ENCODE results near the gene MMP21. TPM values are rescaled to one million over a fixed set of nuclear protein-coding genes. Genes with fewer than 3 reads are reported as not detected.
A peak's percentile ranks its signal among the peaks of the same experiment; 100 is the strongest.

Gene MMP21
- total RNA-seq, 1 experiment from 2014 or later = not detected

- H3K4me3 ChIP-seq = no peak overlapping the region
- H3K4me1 ChIP-seq (replicated peaks) = no peaks in the 10 kb centered on the region
- no peak for DNase-seq (ENCODE audit: low read depth in 1 of 2, low spot score in 2 of 2)
- no peaks in the 10 kb centered on the region for H3K9me3 ChIP-seq (replicated peaks)
- no peak overlapping the region for H3K27ac ChIP-seq
- H3K36me3 ChIP-seq = peaks cover 28% of the 10 kb centered on the region
- H3K27me3 ChIP-seq (replicated peaks) = no peaks in the 10 kb centered on the region
These were observed 26.0 kb upstream of the MMP21 start for GRCh38 chr10:125801574-125801973.

- DNase-seq (ENCODE audit: low read depth in 1 of 2, low spot score in 2 of 2) = no peak
- Histone ChIP-seq H3K4me3 (no peak overlapping the region), H3K9me3 (replicated peaks) (no peaks in the 10 kb centered on the region), H3K4me1 (replicated peaks) (no peaks in the 10 kb centered on the region), H3K27me3 (replicated peaks) (no peaks in the 10 kb centered on the region), H3K27ac (no peak overlapping the region), H3K36me3 (peaks cover 22% of the 10 kb centered on the region)
These were observed 24.0 kb upstream of the MMP21 start for GRCh38 chr10:125799451-125800182.

- no peak for DNase-seq (ENCODE audit: low read depth in 1 of 2, low spot score in 2 of 2)
- Histone ChIP-seq H3K27ac (no peak overlapping the region), H3K9me3 (replicated peaks) (no peaks in the 10 kb centered on the region), H3K36me3 (peaks cover 25% of the 10 kb centered on the region), H3K27me3 (replicated peaks) (no peaks in the 10 kb centered on the region), H3K4me3 (no peak overlapping the region), H3K4me1 (replicated peaks) (no peaks in the 10 kb centered on the region)
These were observed 22.5 kb upstream of the MMP21 start for GRCh38 chr10:125797994-125798662.

- Histone ChIP-seq H3K9me3 (replicated peaks) (no peaks in the 10 kb centered on the region), H3K4me3 (no peak overlapping the region), H3K27ac (no peak overlapping the region), H3K27me3 (replicated peaks) (no peaks in the 10 kb centered on the region), H3K36me3 (peaks cover 26% of the 10 kb centered on the region), H3K4me1 (replicated peaks) (no peaks in the 10 kb centered on the region)
- no peak for DNase-seq (ENCODE audit: low read depth in 1 of 2, low spot score in 2 of 2)
These were observed 21.8 kb upstream of the MMP21 start for GRCh38 chr10:125797424-125797823.

GRCh38 chr10:125795637-125796190 lies 20.1 kb upstream of the MMP21 start:
- no peaks in the 10 kb centered on the region for H3K9me3 ChIP-seq (replicated peaks)
- DNase-seq (ENCODE audit: low read depth in 1 of 2, low spot score in 2 of 2) = no peak
- no peaks in the 10 kb centered on the region for H3K27me3 ChIP-seq (replicated peaks)
- no peak overlapping the region for H3K27ac ChIP-seq
- no peaks in the 10 kb centered on the region for H3K4me1 ChIP-seq (replicated peaks)
- peaks cover 25% of the 10 kb centered on the region for H3K36me3 ChIP-seq
- no peak overlapping the region for H3K4me3 ChIP-seq

GRCh38 chr10:125795128-125795527 lies 19.5 kb upstream of the MMP21 start:
- no peak for DNase-seq (ENCODE audit: low read depth in 1 of 2, low spot score in 2 of 2)
- Histone ChIP-seq H3K27ac (no peak overlapping the region), H3K4me1 (replicated peaks) (no peaks in the 10 kb centered on the region), H3K4me3 (no peak overlapping the region), H3K36me3 (peaks cover 25% of the 10 kb centered on the region), H3K9me3 (replicated peaks) (no peaks in the 10 kb centered on the region), H3K27me3 (replicated peaks) (no peaks in the 10 kb centered on the region)

- Histone ChIP-seq H3K27me3 (replicated peaks) (no peaks in the 10 kb centered on the region), H3K9me3 (replicated peaks) (no peaks in the 10 kb centered on the region), H3K36me3 (peaks cover 25% of the 10 kb centered on the region), H3K27ac (no peak overlapping the region), H3K4me1 (replicated peaks) (no peaks in the 10 kb centered on the region), H3K4me3 (no peak overlapping the region)
- DNase-seq (ENCODE audit: low read depth in 1 of 2, low spot score in 2 of 2) = no peak
These were observed 17.0 kb upstream of the MMP21 start for GRCh38 chr10:125792342-125793300.

- Histone ChIP-seq H3K9me3 (replicated peaks) (no peaks in the 10 kb centered on the region), H3K27ac (no peak overlapping the region), H3K4me3 (no peak overlapping the region), H3K27me3 (replicated peaks) (no peaks in the 10 kb centered on the region), H3K4me1 (replicated peaks) (peaks cover 16% of the 10 kb centered on the region), H3K36me3 (peaks cover 12% of the 10 kb centered on the region)
- no peak for DNase-seq (ENCODE audit: low read depth in 1 of 2, low spot score in 2 of 2)
These were observed 12.8 kb upstream of the MMP21 start for GRCh38 chr10:125788156-125789034.

GRCh38 chr10:125785791-125786190 lies 10.2 kb upstream of the MMP21 start:
- DNase-seq (ENCODE audit: low read depth in 1 of 2, low spot score in 2 of 2) = peak; percentile 63 to 84
- Histone ChIP-seq H3K27me3 (replicated peaks) (no peaks in the 10 kb centered on the region), H3K36me3 (peaks cover 9% of the 10 kb centered on the region), H3K4me3 (no peak overlapping the region), H3K9me3 (replicated peaks) (no peaks in the 10 kb centered on the region), H3K4me1 (replicated peaks) (peaks cover 16% of the 10 kb centered on the region), H3K27ac (no peak overlapping the region)

- peaks cover 16% of the 10 kb centered on the region for H3K4me1 ChIP-seq (replicated peaks)
- H3K27ac ChIP-seq = no peak overlapping the region
- peaks cover 9% of the 10 kb centered on the region for H3K36me3 ChIP-seq
- no peak for DNase-seq (ENCODE audit: low read depth in 1 of 2, low spot score in 2 of 2)
- H3K27me3 ChIP-seq (replicated peaks) = no peaks in the 10 kb centered on the region
- H3K9me3 ChIP-seq (replicated peaks) = no peaks in the 10 kb centered on the region
- no peak overlapping the region for H3K4me3 ChIP-seq
These were observed 8.3 kb upstream of the MMP21 start for GRCh38 chr10:125783957-125784356.

GRCh38 chr10:125783408-125783807 lies 7.8 kb upstream of the MMP21 start:
- no peak overlapping the region for H3K27ac ChIP-seq
- H3K4me1 ChIP-seq (replicated peaks) = peaks cover 16% of the 10 kb centered on the region
- no peaks in the 10 kb centered on the region for H3K9me3 ChIP-seq (replicated peaks)
- no peaks in the 10 kb centered on the region for H3K27me3 ChIP-seq (replicated peaks)
- H3K4me3 ChIP-seq = no peak overlapping the region
- peaks cover 7% of the 10 kb centered on the region for H3K36me3 ChIP-seq
- DNase-seq (ENCODE audit: low read depth in 1 of 2, low spot score in 2 of 2) = no peak

- no peaks in the 10 kb centered on the region for H3K27me3 ChIP-seq (replicated peaks)
- no peak overlapping the region for H3K27ac ChIP-seq
- no peak for DNase-seq (ENCODE audit: low read depth in 1 of 2, low spot score in 2 of 2)
- H3K36me3 ChIP-seq = peaks cover 5% of the 10 kb centered on the region; the same call in 1 of the 2 replicates
- H3K4me1 ChIP-seq (replicated peaks) = peaks cover 16% of the 10 kb centered on the region
- H3K9me3 ChIP-seq (replicated peaks) = no peaks in the 10 kb centered on the region
- H3K4me3 ChIP-seq = no peak overlapping the region
These were observed 7.0 kb upstream of the MMP21 start for GRCh38 chr10:125782616-125783015.

- Histone ChIP-seq H3K36me3 (peaks cover 5% of the 10 kb centered on the region; the same call in 1 of the 2 replicates), H3K4me3 (no peak overlapping the region), H3K9me3 (replicated peaks) (no peaks in the 10 kb centered on the region), H3K27ac (no peak overlapping the region), H3K4me1 (replicated peaks) (peaks cover 16% of the 10 kb centered on the region), H3K27me3 (replicated peaks) (no peaks in the 10 kb centered on the region)
- no peak for DNase-seq (ENCODE audit: low read depth in 1 of 2, low spot score in 2 of 2)
These were observed 6.4 kb upstream of the MMP21 start for GRCh38 chr10:125782054-125782453.

Measured in SJSA1 (cell line).